ENCODE results near the gene SDHB.
"Not testable (repeated sequence)": the region's sequence is repeated elsewhere in the genome, so short reads cannot be mapped to it uniquely, and the experiment has no call there.

Gene SDHB

GRCh38 chr1:17068789-17069188 is 15.0 kb upstream of the SDHB start:
- no peak for DNase-seq (ENCODE audit: low read depth, low spot score)
- Histone ChIP-seq H3K36me3 (ENCODE audit: insufficient read depth, low read length) (no peaks in the 10 kb centered on the region), H3K27ac (no peak overlapping the region), H3K9me3 (ENCODE audit: low read depth, low read length) (no peaks in the 10 kb centered on the region; the same call in 1 of the 2 replicates), H3K9ac (ENCODE audit: insufficient read length) (no peak overlapping the region), H3K4me3 (no peak overlapping the region)
- TF ChIP-seq POLR2AphosphoS5 (IDR thresholded peaks at IDR 0.05; ENCODE audit: borderline replicate concordance, low read depth, low read length) (no peak), FOXP2 (optimal IDR thresholded peaks at IDR 0.05; ENCODE audit: control extremely low read depth, extremely low read length, insufficient read depth) (no peak), EZH2 (IDR thresholded peaks at IDR 0.05) (no peak)

- H3K9ac ChIP-seq (ENCODE audit: insufficient read length) = no peak overlapping the region
- no peak overlapping the region for H3K27ac ChIP-seq
- no peaks in the 10 kb centered on the region; the same call in 1 of the 2 replicates for H3K9me3 ChIP-seq (ENCODE audit: low read depth, low read length)
- TF ChIP-seq FOXP2 (optimal IDR thresholded peaks at IDR 0.05; ENCODE audit: control extremely low read depth, extremely low read length, insufficient read depth) (no peak), EZH2 (IDR thresholded peaks at IDR 0.05) (no peak), POLR2AphosphoS5 (IDR thresholded peaks at IDR 0.05; ENCODE audit: borderline replicate concordance, low read depth, low read length) (no peak)
- DNase-seq (ENCODE audit: low read depth, low spot score) = no peak
- no peaks in the 10 kb centered on the region for H3K36me3 ChIP-seq (ENCODE audit: insufficient read depth, low read length)
- H3K4me3 ChIP-seq = no peak overlapping the region
Measured at GRCh38 chr1:17067465-17068240, 13.8 kb upstream of the SDHB start.

GRCh38 chr1:17067069-17067426 is 13.2 kb upstream of the SDHB start:
- Histone ChIP-seq H3K27ac (no peak overlapping the region), H3K9ac (ENCODE audit: insufficient read length) (no peak overlapping the region), H3K9me3 (ENCODE audit: low read depth, low read length) (no peaks in the 10 kb centered on the region; the same call in 1 of the 2 replicates), H3K36me3 (ENCODE audit: insufficient read depth, low read length) (no peaks in the 10 kb centered on the region), H3K4me3 (no peak overlapping the region)
- DNase-seq (ENCODE audit: low read depth, low spot score) = no peak
- TF ChIP-seq EZH2 (IDR thresholded peaks at IDR 0.05) = no peak
- no peak for TF ChIP-seq FOXP2 (optimal IDR thresholded peaks at IDR 0.05; ENCODE audit: control extremely low read depth, extremely low read length, insufficient read depth)
- TF ChIP-seq POLR2AphosphoS5 (IDR thresholded peaks at IDR 0.05; ENCODE audit: borderline replicate concordance, low read depth, low read length) = no peak

GRCh38 chr1:17066361-17067068 is 12.7 kb upstream of the SDHB start:
- no peak overlapping the region for H3K4me3 ChIP-seq
- no peak for DNase-seq (ENCODE audit: low read depth, low spot score)
- no peaks in the 10 kb centered on the region; the same call in 1 of the 2 replicates for H3K9me3 ChIP-seq (ENCODE audit: low read depth, low read length)
- no peak overlapping the region for H3K27ac ChIP-seq
- no peak overlapping the region for H3K9ac ChIP-seq (ENCODE audit: insufficient read length)
- TF ChIP-seq POLR2AphosphoS5 (IDR thresholded peaks at IDR 0.05; ENCODE audit: borderline replicate concordance, low read depth, low read length) (no peak), FOXP2 (optimal IDR thresholded peaks at IDR 0.05; ENCODE audit: control extremely low read depth, extremely low read length, insufficient read depth) (no peak), EZH2 (IDR thresholded peaks at IDR 0.05) (no peak)
- H3K36me3 ChIP-seq (ENCODE audit: insufficient read depth, low read length) = no peaks in the 10 kb centered on the region

GRCh38 chr1:17065666-17066065 is 11.8 kb upstream of the SDHB start:
- no peaks in the 10 kb centered on the region; the same call in 1 of the 2 replicates for H3K9me3 ChIP-seq (ENCODE audit: low read depth, low read length)
- no peaks in the 10 kb centered on the region for H3K36me3 ChIP-seq (ENCODE audit: insufficient read depth, low read length)
- H3K4me3 ChIP-seq = no peak overlapping the region
- no peak overlapping the region for H3K27ac ChIP-seq
- TF ChIP-seq EZH2 (IDR thresholded peaks at IDR 0.05) = no peak
- TF ChIP-seq FOXP2 (optimal IDR thresholded peaks at IDR 0.05; ENCODE audit: control extremely low read depth, extremely low read length, insufficient read depth) = no peak
- no peak for TF ChIP-seq POLR2AphosphoS5 (IDR thresholded peaks at IDR 0.05; ENCODE audit: borderline replicate concordance, low read depth, low read length)
- no peak overlapping the region for H3K9ac ChIP-seq (ENCODE audit: insufficient read length)
- DNase-seq (ENCODE audit: low read depth, low spot score) = no peak

- not testable (repeated sequence) for H3K36me3 ChIP-seq (ENCODE audit: insufficient read depth, low read length); H3K27ac ChIP-seq; H3K4me3 ChIP-seq; H3K9ac ChIP-seq (ENCODE audit: insufficient read length); DNase-seq (ENCODE audit: low read depth, low spot score); H3K9me3 ChIP-seq (ENCODE audit: low read depth, low read length)
Measured at GRCh38 chr1:17062751-17063150, 8.9 kb upstream of the SDHB start.

GRCh38 chr1:17061892-17062291 is 8.1 kb upstream of the SDHB start:
- Histone ChIP-seq H3K4me3 (no peak overlapping the region), H3K9me3 (ENCODE audit: low read depth, low read length) (no peaks in the 10 kb centered on the region; the same call in 1 of the 2 replicates), H3K9ac (ENCODE audit: insufficient read length) (no peak overlapping the region), H3K36me3 (ENCODE audit: insufficient read depth, low read length) (no peaks in the 10 kb centered on the region), H3K27ac (no peak overlapping the region)
- DNase-seq (ENCODE audit: low read depth, low spot score) = no peak
- TF ChIP-seq FOXP2 (optimal IDR thresholded peaks at IDR 0.05; ENCODE audit: control extremely low read depth, extremely low read length, insufficient read depth) (no peak), EZH2 (IDR thresholded peaks at IDR 0.05) (no peak), POLR2AphosphoS5 (IDR thresholded peaks at IDR 0.05; ENCODE audit: borderline replicate concordance, low read depth, low read length) (no peak)

GRCh38 chr1:17061486-17061885 is 7.7 kb upstream of the SDHB start:
- TF ChIP-seq EZH2 (IDR thresholded peaks at IDR 0.05) = no peak
- TF ChIP-seq FOXP2 (optimal IDR thresholded peaks at IDR 0.05; ENCODE audit: control extremely low read depth, extremely low read length, insufficient read depth) = no peak
- TF ChIP-seq POLR2AphosphoS5 (IDR thresholded peaks at IDR 0.05; ENCODE audit: borderline replicate concordance, low read depth, low read length) = no peak
- no peak overlapping the region for H3K4me3 ChIP-seq
- H3K27ac ChIP-seq = peak overlapping the region; percentile 47; the same call in 1 of the 2 replicates
- no peaks in the 10 kb centered on the region; the same call in 1 of the 2 replicates for H3K9me3 ChIP-seq (ENCODE audit: low read depth, low read length)
- no peak for DNase-seq (ENCODE audit: low read depth, low spot score)
- no peak overlapping the region for H3K9ac ChIP-seq (ENCODE audit: insufficient read length)
- H3K36me3 ChIP-seq (ENCODE audit: insufficient read depth, low read length) = no peaks in the 10 kb centered on the region

Measured in SK-N-MC (cell line).